DOHH2 (cell line): ENCODE results near the gene MCOLN1.
"Not testable (repeated sequence)": the region's sequence is repeated elsewhere in the genome, so short reads cannot be mapped to it uniquely, and the experiment has no call there.

Experiments
- H3F3A ChIP-seq: fragments of 200-600 bp; sonication (generic), shearing (Covaris generic); 2 replicates; pipeline ENCODE4 v1.6.0; 2016; ENCODE audit warnings: antibody characterized with exemption, mild to moderate bottlenecking; ENCODE audit not compliant: control insufficient read depth, insufficient read depth
- H3K27ac ChIP-seq: fragments of 200-600 bp; sonication (generic); 2 replicates; pipeline ENCODE4 v1.5.1; 2014; ENCODE audit warnings: low read depth, mild to moderate bottlenecking, low read length, moderate library complexity
- H3K27me3 ChIP-seq: fragments of 200-600 bp; sonication (generic); 2 replicates; pipeline ENCODE4 v1.6.1; 2014; ENCODE audit warnings: mild to moderate bottlenecking, low read length, mixed read lengths; ENCODE audit not compliant: control insufficient read depth
- H3K36me3 ChIP-seq: fragments of 200-600 bp; sonication (generic); 2 replicates; pipeline ENCODE4 v1.6.1; 2014; ENCODE audit warnings: mild to moderate bottlenecking, low read length, moderate library complexity, mixed read lengths; ENCODE audit not compliant: control insufficient read depth
- H3K4me1 ChIP-seq: fragments of 200-600 bp; sonication (generic); 2 replicates; pipeline ENCODE4 v1.6.1; 2014; ENCODE audit warnings: mild to moderate bottlenecking, low read length, mixed read lengths; ENCODE audit not compliant: control insufficient read depth
- H3K4me2 ChIP-seq: fragments of 200-600 bp; sonication (generic); 2 replicates; pipeline ENCODE4 v1.6.0; 2014; ENCODE audit warnings: mild to moderate bottlenecking, low read length, moderate library complexity
- H3K4me3 ChIP-seq: fragments of 200-600 bp; sonication (generic); 2 replicates; pipeline ENCODE4 v1.5.1; 2014; ENCODE audit warnings: mild to moderate bottlenecking, low read length, mixed read lengths
- H3K79me2 ChIP-seq: fragments of 200-600 bp; sonication (generic); 2 replicates; pipeline ENCODE4 v1.6.1; 2014; ENCODE audit warnings: mild to moderate bottlenecking, low read length, mixed read lengths; ENCODE audit not compliant: control insufficient read depth
- H3K9me2 ChIP-seq: fragments of 200-600 bp; sonication (generic); replicated peaks from 2 replicates; pipeline ENCODE4 v1.6.1; 2014; ENCODE audit warnings: mild to moderate bottlenecking, low read length, mixed read lengths; ENCODE audit not compliant: control insufficient read depth
- H3K9me3 ChIP-seq: fragments of 200-600 bp; sonication (generic); 2 replicates; pipeline ENCODE4 v1.6.1; 2014; ENCODE audit warnings: antibody characterized with exemption, low read length, mixed read lengths; ENCODE audit not compliant: control insufficient read depth, insufficient read depth
- H4K20me1 ChIP-seq: fragments of 200-600 bp; sonication (generic); 2 replicates; pipeline ENCODE4 v1.6.0; 2014; ENCODE audit warnings: low read depth, mild to moderate bottlenecking, antibody characterized with exemption, low read length, moderate library complexity; ENCODE audit not compliant: control insufficient read depth, insufficient read depth
- CTCF ChIP-seq: fragments of 200-600 bp; sonication (generic); IDR thresholded peaks from one replicate; pipeline ENCODE4 v1.5.1; 2014; ENCODE audit warnings: antibody characterized with exemption, mild to moderate bottlenecking, low read depth, low read length; ENCODE audit not compliant: poor library complexity, severe bottlenecking
- EZH2phosphoT487 ChIP-seq: fragments of 200-600 bp; sonication (generic); IDR thresholded peaks from 2 replicates; pipeline ENCODE4 v1.6.1; 2017; ENCODE audit warnings: borderline replicate concordance, mild to moderate bottlenecking, antibody characterized with exemption, low read length, moderate library complexity, mixed read lengths

MCOLN1 gene

DNA sequence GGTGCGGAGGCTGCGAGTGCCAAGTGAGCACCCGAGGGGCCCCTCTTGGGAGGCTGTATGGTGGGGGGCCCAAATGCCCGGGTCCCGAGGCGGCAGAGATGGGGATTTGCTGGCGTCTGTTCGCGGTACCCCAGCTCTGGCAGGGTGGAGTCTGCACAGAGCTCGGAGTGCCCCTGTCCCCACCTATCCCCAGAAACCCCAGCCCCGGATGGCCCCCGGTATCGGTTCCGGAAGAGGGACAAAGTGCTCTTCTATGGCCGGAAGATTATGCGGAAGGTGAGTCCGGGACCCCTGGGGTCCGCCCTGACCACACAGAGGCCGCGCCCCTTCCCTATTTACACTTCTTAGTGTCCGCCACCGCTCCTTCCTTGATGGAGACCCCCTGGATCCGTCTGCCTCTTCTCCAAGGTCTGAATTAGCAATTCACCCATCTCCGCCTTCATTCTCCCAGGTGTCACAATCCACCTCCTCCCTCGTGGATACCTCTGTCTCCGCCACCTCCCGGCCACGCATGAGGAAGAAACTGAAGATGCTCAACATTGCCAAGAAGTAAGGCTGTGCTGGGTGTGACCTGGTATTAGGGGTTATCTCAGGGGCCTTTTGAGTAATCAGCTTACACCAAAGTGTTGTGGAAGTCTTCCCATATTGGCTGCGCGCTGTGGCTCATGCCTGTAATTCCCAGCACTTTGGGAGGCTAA is 13.7 kb downstream of the MCOLN1 start:
- H3K36me3 ChIP-seq = peaks cover 19% of the 10 kb centered on the region
- H3F3A ChIP-seq = peaks cover 3% of the 10 kb centered on the region; the same call in 1 of the 2 replicates
- peak overlapping the region; percentile 98 for H3K4me3 ChIP-seq
- H3K79me2 ChIP-seq = peaks cover 3% of the 10 kb centered on the region; the same call in 1 of the 2 replicates
- no peak for TF ChIP-seq EZH2phosphoT487
- H3K4me2 ChIP-seq = peak overlapping the region; percentile 85
- H4K20me1 ChIP-seq = no peaks in the 10 kb centered on the region
- no peaks in the 10 kb centered on the region for H3K9me3 ChIP-seq
- H3K4me1 ChIP-seq = peaks cover 16% of the 10 kb centered on the region
- H3K27ac ChIP-seq = no peak overlapping the region
- H3K27me3 ChIP-seq = no peaks in the 10 kb centered on the region
- no peaks in the 10 kb centered on the region for H3K9me2 ChIP-seq

DNA sequence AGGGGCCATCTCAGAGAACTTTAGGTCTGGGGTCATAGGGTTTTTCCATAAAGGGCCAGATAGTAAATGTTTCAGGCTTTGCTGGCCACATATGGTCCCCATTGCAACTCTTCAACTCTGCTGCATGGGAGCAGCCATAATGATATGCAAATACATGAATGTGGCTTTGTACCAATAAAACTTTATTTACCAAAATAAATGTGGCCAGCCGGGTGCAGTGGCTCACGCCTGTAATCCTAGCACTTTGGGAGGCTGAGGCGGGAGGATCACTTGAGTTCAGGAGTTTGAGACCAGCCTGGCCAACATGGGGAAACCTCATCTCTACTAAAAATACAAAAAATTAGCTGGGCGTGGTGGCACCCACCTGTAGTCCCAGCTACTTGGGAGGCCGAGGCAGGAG is 16.6 kb downstream of the MCOLN1 start:
- Histone ChIP-seq H3K4me1 (peaks cover 11% of the 10 kb centered on the region), H3K36me3 (peaks cover 23% of the 10 kb centered on the region)
- not testable (repeated sequence) for H3K9me2 ChIP-seq, H4K20me1 ChIP-seq, H3K79me2 ChIP-seq, H3K9me3 ChIP-seq, H3K27me3 ChIP-seq, H3F3A ChIP-seq, H3K4me3 ChIP-seq, H3K27ac ChIP-seq, H3K4me2 ChIP-seq

GRCh38 chr19:7539827-7540425 is 17.5 kb downstream of the MCOLN1 start:
- Histone ChIP-seq H3K9me3 (no peaks in the 10 kb centered on the region), H3K27me3 (no peaks in the 10 kb centered on the region), H3K4me1 (peaks cover 5% of the 10 kb centered on the region), H3K4me2 (no peak overlapping the region), H3K9me2 (no peaks in the 10 kb centered on the region), H3K79me2 (peaks cover 3% of the 10 kb centered on the region; the same call in 1 of the 2 replicates), H3F3A (peaks cover 3% of the 10 kb centered on the region; the same call in 1 of the 2 replicates), H3K27ac (no peak overlapping the region), H3K36me3 (peaks cover 23% of the 10 kb centered on the region), H3K4me3 (no peak overlapping the region), H4K20me1 (no peaks in the 10 kb centered on the region)
- TF ChIP-seq EZH2phosphoT487 (no peak), CTCF (no peak)

DNA sequence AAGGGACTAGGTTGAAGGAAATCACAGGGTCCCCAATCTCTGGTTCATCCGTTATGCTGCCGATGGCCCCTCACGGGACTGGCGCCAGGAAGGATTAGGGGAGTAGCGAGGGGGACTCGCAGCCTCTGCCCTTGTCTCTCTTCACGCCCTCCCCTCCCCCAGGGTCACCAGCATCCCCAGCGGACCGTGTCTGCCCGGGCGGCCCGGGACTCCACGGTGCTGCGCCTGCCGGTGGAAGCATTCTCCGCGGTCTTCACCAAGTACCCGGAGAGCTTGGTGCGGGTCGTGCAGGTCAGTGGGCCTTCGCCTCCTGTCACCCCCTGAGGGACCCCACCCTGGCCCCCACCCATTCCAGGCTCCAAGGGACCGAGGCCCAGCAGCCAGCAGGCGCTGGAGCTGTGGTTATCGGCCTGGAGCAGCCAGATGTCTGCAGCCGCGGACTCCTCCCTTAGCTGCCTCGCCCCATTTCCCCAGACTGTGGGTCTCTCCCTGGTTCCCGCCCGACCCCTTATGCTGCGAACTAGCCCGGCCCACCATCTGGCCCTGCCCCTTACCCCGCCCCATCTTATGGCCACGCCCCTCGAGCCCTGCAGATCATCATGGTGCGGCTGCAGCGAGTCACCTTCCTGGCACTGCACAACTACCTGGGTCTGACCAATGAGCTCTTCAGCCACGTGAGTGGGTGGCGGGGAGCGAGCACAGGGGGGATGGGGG is 18.5 kb downstream of the MCOLN1 start:
- no peak overlapping the region for H3K4me3 ChIP-seq

More for the DNA sequence above, 18.5 kb downstream of the MCOLN1 start:
- peaks cover 23% of the 10 kb centered on the region for H3K36me3 ChIP-seq
- no peaks in the 10 kb centered on the region for H3K9me3 ChIP-seq
- no peak overlapping the region for H3K27ac ChIP-seq
- no peaks in the 10 kb centered on the region for H3K27me3 ChIP-seq
- TF ChIP-seq EZH2phosphoT487 (no peak), CTCF (no peak)
- peaks cover 4% of the 10 kb centered on the region; the same call in 1 of the 2 replicates for H3F3A ChIP-seq
- no peaks in the 10 kb centered on the region; the same call in 1 of the 2 replicates for H3K79me2 ChIP-seq
- no peaks in the 10 kb centered on the region for H3K9me2 ChIP-seq
- no peak overlapping the region for H3K4me2 ChIP-seq
- H4K20me1 ChIP-seq = no peaks in the 10 kb centered on the region
- H3K4me1 ChIP-seq = peaks cover 5% of the 10 kb centered on the region
